HuH-7 (cell line): ENCODE measurements around the gene SSH2.
A peak's percentile ranks its signal among the peaks of the same experiment; 100 is the strongest.

Experiments
- DNase-seq: peaks from one replicate; pipeline ENCODE4 v3.0.0; 2011; ENCODE audit warnings: low spot score

SSH2 gene

DNA sequence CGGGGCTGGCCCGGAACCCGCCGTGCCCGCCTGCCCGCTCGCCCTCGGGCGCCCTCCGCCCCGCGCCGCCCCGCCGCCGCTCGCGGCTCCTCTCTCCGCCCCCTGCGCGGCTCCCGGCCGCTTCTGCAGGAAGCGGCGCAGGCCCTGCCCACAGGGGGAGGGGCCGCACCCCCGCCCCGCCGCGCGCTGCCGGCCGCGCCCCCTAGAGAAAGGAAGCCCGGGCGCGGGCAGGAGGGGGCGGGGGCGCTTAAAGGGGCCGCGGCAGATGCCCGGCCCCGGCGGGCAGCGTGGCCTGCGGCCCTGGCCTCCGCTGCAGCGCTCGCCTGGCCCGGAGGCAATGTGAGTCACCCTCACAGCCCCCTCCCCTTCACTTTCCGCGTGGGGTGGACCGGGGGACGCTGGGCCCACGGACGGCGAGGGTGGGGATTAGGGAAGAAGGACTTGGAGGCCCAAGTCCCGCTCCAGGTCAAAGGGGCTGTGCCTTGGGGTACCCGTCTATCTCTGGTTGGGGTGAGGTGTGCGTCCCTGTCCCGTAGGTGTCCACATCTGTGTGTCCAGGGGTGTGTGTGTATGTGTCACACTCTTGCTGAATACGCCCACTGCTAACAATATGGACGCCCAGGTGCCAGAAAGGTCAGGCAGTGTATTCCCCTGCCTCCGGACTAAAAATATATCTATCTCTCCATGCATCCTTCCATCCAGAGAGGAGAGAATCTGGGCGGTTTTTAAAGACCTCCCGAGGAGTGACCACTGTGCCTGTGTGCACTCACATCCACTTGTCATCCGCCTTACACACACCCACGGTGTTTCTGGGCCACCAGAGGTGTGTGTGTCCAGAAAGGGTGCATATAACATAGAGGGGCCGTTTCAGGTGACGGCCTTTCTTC lies 340.3 kb downstream of the SSH2 start, which contains the start of gene GIT1:
TSS of gene GIT1 (minus strand) at position 125 of the 887 bp plus-strand sequence. CDS start 270 bp downstream, outside the sequence.
- peak; percentile 95 for DNase-seq

DNA sequence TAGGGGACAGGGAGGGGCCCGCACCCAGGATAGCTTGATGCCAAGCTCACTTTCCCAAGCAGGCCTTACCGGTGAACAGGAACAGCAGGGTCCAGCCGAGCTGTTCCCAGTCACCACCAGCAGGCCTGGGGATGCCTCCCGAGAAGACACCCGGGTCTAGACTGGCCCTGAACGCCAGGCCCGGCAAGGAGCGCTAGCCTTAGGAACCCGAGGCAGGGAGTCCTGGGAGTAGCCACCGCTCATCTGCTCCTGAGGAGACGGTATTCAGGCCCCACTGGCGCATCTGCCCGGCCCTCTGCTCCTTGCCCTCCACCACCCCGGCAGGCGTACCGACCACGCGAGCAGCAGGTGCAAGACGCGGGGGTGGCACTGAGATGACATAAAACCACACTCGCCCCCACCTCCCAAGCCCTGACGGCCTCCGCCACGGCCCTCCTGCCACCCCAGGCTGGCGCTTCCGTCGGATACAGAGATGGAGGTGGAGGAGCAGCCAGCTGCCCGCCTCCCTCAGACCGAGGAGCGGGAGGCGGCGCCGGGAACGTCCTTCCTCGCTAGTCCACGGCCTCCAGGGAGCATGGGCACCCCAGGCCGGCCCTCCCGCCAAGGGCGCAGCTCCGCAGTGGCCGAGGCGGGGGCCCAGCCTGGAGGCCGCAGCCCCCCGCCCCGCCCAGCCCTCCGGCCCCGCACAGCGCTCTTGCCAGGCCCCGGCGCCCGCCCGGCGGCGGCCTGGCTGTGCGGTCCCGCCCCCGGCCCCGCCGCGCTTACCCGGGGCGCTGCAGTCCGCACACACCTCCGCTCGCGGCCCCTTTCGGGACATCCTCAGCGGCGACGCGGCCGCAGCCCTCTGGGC lies 341.2 kb downstream of the SSH2 start:
- peak; percentile 65 for DNase-seq

DNA sequence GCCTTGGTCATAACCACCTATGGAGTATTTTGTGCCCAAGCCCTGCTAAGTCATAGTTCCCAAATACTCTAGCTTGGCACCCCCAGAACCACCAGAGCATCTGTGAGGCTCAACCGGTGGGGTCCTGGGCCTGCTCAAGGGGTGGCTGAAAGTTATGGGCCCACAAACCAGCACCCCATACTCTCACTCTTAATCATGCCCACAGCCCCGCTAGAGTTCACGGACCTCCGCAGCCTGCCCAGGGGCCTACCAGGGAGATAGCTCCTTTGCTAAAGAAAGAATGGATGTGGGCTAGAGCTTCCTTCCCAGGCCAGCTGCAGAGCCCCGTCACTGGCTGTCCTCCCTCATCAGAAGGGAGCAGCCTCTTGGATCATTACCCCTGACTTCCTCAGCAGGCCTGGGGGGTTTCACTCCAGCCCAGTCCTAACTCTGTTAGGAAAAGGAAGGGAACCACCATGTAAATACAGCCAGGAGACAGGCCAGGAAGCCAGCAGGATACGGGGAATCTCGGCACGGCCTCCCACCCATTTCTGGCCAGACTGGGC lies 341.9 kb downstream of the SSH2 start:
- no peak for DNase-seq

DNA sequence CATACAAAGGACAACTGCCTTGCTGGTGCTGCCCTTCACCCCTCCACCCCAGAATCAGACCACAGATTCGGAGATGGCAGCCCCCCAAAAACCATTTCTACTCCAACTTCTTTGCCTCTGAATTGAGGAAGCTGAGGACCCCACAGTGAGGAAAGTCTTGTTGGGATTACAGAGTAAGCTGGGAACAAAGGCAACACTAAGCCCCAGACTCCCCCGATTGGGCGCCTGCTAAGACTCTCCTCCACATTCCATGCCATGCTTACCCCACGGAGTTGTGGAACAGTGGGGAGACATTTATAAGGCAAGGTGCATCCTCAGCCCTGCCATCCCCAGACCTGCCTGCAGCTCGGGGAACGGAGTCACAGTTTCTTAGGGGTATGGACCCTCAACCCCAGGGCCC lies 342.4 kb downstream of the SSH2 start:
- DNase-seq = no peak

DNA sequence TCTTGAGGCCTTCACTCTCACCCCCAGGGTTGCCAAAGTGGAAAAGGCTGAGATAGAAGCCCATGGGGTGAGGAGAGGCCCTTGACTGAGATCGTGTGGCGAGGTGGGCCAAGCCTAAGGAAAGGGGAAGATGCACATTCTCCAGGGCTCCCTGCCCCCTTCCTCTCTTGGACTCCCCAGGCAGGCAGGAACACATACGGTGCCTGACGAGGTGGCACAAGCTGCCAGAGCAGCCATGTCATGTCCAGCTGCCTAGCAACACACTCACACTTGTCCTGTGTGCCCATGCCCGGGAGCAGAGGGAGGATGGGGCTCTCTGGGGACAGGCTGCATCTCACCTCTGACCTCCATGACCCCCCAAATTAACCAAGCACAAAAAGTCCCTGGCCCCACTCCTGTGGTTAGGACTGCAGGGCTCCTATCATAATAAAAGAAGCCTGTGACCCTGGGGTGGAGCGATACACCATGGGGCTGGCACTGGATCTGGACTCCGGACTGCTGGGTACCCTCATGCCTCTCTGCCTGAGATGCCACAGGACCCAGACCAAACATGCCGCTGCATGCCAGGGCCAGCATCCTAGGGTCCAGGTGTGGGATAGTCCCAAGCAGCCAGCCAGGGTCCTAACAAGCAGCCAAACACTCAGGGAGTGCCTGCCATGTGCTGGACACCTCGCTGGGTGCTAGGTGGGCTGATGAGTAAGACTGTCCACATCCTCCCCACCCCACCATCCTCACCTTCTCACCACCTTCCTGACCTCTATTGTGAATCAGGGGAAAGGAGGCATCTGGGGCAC lies 343.2 kb downstream of the SSH2 start:
- DNase-seq = no peak

DNA sequence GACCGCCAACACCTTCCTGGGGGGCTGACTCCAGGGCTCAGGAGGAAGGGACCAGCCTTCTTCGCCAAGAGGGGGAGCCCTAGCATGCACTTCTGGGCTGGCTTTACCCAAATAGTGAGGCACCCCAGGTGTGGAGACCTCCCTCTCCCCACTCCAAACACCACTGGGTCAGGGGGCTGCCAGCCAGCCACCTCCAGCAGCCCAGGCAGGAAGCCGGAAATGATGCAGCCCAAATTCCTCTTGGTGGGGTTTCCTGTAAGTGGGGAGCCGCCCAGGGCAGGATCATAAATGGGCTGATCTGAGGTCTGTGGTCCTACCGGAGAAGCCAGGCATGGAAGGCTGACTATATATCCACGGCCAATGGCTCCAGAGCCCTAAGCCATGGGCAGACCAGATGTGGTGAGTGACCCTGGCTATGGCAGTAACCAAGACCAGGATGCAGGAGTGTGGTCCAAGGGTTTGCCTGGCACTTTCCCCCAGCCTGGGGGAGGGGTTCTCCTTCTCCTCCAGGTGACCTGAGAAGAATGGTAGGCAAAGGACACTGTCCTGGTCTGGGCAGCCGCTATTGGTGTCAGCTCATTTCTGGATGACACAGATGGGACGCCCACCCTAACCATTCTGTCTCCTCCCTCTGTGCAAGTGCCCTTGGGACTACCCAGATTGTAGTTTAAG lies 344.8 kb downstream of the SSH2 start:
- DNase-seq = no peak

DNA sequence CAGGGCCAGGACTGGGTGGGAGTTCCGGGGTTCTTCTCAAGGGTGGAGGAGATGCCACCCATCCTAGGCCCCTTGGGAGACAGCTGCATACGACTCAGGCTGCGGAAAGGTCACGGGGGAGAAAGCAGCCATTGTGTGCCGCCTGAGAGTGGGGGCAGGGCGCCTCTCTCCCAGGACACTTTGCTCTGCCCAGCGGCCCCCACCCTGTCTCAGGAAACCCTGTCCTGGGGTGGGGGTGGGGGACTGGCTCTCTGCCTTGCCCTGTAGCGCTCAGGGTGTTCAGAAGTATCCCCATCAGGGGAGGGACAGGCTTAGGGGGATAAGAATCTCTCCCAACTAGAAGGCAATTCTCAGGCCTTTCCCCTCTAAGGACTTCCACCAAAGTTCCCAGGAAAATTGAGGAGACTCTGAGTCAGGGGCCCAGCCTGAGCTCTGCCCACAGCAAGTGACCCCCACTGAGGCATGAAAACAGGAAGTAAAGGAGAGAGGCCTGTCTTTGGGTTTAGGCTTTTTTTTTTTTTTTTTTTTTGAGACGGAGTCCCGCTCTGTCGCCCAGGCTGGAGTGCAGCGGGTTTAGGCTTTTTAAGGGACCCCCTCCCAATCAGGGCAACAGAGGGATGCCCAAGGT lies 345.5 kb downstream of the SSH2 start:
- no peak for DNase-seq

DNA sequence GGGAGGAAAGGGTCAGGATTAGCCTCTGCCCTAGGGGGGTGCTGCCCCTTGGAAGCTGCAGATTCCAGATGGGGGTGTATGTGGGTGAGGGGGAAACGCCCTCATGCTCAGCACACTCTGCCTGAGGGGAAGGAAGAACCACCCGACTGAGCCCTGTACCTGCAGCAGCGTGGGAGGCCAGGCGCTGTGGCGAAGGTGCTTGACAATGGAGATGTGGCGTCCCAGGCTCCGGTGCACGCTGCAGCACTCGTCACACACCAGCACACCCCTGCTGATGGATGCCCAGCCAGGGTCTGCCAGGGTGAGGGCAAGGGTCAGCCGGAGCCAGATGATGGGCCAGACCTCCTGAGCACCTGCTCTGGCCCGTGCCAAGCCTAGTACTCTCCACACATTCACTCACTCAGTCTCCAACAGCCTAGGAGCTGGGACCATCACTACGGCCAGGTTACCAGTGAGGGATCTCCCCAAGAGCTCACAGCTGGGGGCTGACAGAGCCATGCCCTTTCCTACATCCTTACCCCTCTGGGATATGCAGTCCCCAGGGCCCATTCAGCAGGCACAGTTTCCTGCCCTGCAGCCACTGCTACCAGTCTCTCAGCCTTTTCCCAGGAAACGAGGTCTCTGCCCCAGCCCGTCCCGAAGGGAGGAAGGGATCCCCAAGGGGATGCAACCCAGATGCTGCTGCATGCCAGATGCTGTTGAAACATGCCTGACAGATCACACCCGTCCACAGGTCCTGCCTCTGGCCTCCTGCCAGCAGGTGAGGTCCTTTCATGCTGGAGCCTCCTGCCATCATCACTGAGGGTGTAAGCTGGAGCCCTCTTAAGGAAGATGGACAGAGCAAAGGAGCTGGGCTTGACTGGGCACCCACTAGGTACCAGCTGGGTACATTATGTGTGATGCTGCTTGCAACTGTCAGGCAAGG lies 346.4 kb downstream of the SSH2 start:
- DNase-seq = no peak

DNA sequence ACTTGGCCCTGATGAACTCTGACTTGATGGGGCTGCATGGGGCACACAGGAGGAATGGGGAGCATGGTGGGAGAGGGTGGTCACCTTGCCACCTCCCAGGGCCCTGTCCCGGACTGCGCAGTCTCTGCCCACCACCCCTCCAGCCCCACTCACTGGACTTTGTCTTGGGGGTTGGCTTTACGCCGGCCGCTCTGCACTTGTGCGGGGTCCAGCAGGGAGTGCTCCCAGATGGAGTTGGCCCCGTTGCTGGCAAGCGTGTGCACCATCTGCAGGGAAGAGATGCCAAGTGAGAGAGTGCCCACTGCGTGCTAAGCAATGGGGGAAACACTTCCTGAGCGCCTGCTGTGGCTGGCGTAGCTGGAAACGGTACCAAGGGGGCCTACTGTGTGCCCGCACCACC lies 347.3 kb downstream of the SSH2 start:
- no peak for DNase-seq

DNA sequence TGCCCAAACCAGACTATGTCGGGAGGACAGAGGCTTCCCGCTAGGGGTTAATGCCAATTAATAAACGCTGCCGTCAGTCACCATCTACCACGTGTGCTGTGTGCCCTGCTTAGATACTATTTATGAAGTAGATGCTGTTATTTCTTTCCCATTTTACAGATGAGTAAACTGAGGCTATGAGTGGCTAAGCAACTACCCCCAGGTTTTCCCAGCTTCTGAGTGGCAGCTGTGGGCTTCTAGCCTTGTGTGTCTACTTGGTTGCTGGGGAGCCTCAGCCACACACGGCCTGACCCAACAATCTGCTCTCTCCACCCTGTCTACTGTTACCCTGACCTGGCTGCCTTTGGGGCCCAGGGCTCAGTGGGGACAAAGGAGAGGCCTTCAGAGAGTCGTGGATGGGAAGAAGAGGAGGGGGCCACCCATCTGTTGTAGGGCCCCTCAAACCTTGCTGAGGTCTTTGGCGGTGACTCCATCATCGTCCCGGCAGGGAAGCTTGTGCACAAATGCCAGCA lies 347.7 kb downstream of the SSH2 start:
- DNase-seq = no peak

DNA sequence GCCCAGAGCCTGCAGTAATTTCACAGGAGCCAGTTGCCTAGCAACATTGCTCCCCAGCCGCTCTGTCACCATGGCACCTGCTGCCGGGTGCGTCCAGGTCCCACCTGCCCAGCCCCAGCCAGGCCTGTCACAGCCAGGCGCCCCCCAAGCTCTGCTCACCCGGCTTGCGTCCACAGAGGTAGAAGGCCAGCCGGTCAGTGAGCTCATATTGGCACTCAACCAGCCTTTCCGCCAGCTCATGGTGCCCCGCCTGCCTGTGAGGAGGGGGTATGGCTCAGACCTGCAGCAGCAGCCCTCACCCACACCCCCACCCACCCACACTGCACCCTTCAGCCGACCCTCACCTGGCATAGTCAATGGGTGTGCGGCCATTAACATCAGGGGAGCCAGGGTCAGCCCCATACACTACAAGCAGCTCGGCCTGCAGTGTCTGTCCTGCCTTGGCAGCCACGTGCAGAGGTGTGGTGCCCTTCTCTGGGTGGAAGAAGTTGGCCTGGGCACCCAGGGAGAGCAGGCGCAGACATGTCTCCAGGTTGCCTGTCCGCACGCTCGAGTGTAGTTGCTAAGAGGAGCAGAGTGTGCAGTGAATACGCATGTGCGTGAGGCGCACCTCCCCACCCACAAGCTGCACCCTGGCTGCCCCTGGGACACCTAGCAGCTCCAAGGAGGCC lies 348.3 kb downstream of the SSH2 start:
- DNase-seq = no peak

DNA sequence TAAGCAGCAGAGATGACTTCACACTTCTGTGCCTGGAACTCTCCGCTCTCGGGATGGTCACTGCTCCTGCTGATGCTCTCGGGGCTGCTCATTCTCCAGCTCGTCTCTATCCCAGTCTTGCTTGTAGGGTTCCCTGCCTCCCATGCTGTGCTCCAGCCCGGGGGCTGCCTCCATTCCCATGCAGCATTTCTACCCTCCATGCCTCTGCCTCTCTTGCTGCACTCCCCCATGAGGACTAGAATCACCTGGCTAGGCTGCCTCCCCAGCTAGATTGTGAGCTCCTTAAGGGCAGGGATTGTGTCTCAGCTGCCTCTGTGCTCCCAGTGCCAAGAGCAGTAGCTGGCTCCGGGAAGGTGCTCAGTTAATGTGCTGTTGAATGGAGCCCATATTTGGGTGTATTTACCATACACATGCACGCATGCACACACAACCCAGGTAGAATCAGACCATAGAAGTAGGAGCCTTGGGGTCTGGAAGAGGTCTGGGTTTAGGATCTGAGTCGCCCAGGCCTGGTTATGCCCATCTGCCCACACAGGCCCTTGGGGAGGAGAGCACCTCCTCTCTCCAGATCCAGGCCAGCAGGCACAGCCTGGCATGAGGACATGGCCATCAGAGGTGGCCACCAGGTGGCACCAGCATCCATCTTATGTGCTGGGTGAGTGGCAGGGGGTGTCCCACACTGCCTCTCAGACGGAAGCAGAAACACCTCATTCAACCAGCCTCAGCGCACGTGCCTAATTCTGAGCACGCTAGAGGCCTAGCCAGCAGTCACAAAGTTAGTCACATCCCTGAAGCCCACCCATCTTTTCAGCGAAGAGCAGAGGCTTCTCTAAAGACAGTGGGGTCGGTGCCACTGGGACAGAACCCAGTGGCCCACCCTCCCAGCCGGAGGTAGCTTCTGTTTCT lies 349.9 kb downstream of the SSH2 start:
- DNase-seq = peak; percentile 97

DNA sequence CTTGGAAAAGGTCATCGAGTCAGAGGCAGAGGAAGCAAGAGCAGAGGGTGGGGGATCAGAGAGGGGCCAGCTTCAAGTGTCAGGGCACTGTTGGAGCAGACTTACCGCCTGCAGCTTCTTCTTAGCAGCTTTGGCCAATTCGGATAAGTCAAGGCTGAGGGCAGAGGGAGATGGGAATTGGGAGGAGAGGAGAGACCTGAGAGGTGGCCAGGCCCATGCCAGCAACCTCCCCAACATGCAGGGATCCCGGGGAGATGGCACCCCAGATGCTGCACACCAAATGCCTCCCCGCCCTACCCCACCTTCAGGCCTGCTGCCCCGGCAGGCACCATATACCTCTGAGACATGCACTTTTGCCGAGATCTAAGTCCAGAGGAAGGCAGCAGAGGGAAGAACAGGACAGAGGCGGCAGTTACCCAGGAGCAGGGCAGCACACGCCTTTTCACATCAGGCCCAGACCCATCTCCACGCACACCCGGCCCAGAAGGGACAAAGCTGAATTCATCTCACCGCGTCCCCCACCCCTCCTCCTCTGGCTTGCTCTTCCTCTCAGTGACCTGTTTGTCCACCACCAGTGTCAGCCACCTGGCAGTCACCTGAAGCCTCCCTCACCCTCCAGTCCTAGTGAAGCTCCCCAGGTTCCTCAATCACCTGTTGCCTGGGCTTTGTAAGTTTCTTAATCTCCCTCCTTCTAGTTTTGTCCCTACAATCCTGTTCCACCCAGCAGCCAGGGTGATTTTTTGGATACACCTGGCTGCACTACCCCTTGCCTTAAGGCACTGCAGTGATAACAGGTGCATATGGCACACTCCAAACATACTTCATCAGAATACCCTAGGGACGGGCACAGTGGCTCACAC lies 351.2 kb downstream of the SSH2 start:
- DNase-seq = no peak

DNA sequence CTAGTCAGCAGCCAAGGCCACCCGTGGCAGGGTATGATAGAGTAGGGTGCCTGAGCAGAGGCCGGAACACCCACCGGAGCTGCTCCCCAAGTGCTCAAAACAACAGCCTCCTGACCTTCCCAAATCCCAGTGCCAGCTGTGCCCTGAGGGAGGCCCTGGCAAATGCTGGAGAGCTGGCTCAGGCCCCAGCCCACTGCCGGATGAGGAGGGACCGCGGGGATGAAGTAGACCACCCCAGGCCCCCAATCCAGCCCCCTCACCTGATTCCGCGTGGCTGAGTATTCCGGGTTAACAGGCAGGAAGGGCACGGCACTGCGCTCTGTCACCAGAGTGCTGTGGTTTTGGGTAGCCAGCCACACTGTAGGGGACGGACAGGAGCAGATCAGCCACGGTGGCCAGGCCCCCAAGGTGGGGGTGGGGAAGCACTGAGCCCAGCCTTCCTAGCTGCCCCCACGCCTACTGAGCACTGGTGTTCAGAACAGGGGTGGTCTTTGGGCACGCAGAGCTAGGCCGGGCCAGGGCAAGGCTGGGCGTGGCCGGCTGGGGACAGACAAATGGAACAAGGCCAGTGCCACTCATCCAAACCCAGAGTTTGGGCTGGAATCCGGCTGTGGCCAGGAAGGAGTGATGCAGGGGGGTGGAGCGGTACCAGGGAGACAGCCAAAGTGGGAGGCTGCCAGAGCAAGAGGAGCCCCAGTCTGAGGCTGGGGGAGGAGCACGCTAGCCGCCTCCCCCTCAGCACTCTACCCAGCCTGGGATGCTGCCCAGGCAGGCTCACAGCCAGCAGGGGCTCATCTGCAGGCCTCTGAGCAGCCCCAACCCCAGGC lies 352.4 kb downstream of the SSH2 start:
- DNase-seq = no peak

DNA sequence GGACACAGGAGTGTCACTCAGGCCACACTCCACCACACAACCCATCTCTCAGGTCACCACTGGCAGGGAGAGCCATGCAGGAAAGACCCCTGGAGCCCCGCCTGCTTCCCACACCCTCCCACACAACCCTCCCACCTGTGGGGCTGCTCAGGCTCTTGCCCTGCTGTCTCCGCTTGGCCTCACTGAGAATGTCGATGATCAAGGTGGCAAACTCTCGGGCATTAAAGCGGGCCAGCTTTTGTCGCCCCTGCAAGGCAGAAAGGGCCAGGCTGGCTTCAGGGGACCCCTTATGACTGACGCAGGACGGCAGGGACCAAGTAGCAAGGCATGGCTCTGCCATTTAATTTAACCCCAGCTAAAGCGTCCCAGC lies 353.0 kb downstream of the SSH2 start:
- no peak for DNase-seq
